Measurements from ENCODE around the gene CLMN. TPM values are rescaled to one million over a fixed set of nuclear protein-coding genes. Genes with fewer than 3 reads are reported as not detected.

CLMN gene
- total and polyA plus RNA-seq, 2 of the 4 experiments (the other 2 are of a cell fraction) = 0.10 to 0.18 TPM

DNA sequence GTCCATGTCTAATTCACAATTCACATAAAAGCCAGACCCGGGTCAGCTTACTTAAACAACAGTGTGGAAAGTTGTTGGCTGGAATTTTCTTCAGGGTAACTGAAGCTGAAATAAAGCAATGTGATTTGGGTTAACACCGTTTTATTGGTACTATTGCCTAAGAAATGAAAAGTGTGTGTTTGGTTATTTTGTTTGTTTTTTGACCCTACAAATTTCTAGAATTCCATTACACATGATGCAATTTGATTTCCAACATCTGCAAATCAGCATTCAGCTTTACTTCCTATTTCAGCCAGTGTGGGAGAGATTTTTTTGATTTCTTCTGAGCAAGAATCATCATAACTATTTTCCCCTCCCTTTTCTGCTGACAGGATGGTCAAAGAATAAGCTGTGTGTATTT lies 45.7 kb upstream of the CLMN start:
- intact Hi-C loops (cut with micrococcal nuclease) (no loop called here), dilution Hi-C loops (cut with HindIII; ENCODE audit: low sequenced_read_pairs, unreplicated experiment) (no loop called here), in situ Hi-C loops (cut with MboI; ENCODE audit: low sequenced_read_pairs) (no loop called here)
- H3K9me1 ChIP-seq (ENCODE audit: insufficient read depth, low read length) = no peaks in the 10 kb centered on the region
- no peak overlapping the region for H3K4me3 ChIP-seq (ENCODE audit: insufficient read depth, low read depth, low read length)
- H2AK9ac ChIP-seq (replicated peaks; ENCODE audit: low read depth, low read length, poor library complexity) = no peak overlapping the region
- H2AFZ ChIP-seq (replicated peaks; ENCODE audit: low read length, poor library complexity) = no peak overlapping the region
- H3K23ac ChIP-seq (ENCODE audit: low read depth, low read length) = no peak overlapping the region
- no peaks in the 10 kb centered on the region for H3K4me1 ChIP-seq (ENCODE audit: control insufficient read depth, insufficient read depth, low read length)
- H3K27ac ChIP-seq (ENCODE audit: insufficient read depth, low read length) = no peak overlapping the region
- no peak overlapping the region for H3K9ac ChIP-seq (ENCODE audit: low read depth, low read length)
- no peak overlapping the region for H3K14ac ChIP-seq (replicated peaks; ENCODE audit: low read depth, low read length)
- no TSS peak for BruUV-seq (replicated peaks)
- DNase-seq = no peak
- no peaks in the 10 kb centered on the region for H4K20me1 ChIP-seq (ENCODE audit: insufficient read depth, low read length)
- H3K27me3 ChIP-seq (ENCODE audit: control insufficient read depth, insufficient read depth, low read length) = peaks cover 6% of the 10 kb centered on the region; the same call in 1 of the 2 replicates
- no peak overlapping the region for H4K5ac ChIP-seq (ENCODE audit: low read depth, low read length)
- H2BK5ac ChIP-seq (ENCODE audit: low read depth, low read length, poor library complexity, severe bottlenecking) = no peak overlapping the region
- no peak for TF ChIP-seq POLR2A (IDR thresholded peaks at IDR 0.05; ENCODE audit: low read depth, low read length)
- TF ChIP-seq, protein P1, sequence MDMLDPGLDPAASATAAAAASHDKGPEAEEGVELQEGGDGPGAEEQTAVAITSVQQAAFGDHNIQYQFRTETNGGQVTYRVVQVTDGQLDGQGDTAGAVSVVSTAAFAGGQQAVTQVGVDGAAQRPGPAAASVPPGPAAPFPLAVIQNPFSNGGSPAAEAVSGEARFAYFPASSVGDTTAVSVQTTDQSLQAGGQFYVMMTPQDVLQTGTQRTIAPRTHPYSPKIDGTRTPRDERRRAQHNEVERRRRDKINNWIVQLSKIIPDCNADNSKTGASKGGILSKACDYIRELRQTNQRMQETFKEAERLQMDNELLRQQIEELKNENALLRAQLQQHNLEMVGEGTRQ (IDR thresholded peaks at IDR 0.05; ENCODE audit: low read depth, low read length) = no peak
- TF ChIP-seq, protein P2, sequence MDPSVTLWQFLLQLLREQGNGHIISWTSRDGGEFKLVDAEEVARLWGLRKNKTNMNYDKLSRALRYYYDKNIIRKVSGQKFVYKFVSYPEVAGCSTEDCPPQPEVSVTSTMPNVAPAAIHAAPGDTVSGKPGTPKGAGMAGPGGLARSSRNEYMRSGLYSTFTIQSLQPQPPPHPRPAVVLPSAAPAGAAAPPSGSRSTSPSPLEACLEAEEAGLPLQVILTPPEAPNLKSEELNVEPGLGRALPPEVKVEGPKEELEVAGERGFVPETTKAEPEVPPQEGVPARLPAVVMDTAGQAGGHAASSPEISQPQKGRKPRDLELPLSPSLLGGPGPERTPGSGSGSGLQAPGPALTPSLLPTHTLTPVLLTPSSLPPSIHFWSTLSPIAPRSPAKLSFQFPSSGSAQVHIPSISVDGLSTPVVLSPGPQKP (IDR thresholded peaks at IDR 0.05; ENCODE audit: borderline replicate concordance, low read depth, low read length) = no peak
- no peak for TF ChIP-seq SMC3 (IDR thresholded peaks at IDR 0.05; ENCODE audit: low read depth, low read length)
- no peak for TF ChIP-seq MAZ (IDR thresholded peaks at IDR 0.05; ENCODE audit: borderline replicate concordance, low read depth, low read length)
- TF ChIP-seq CTCF (conservative IDR thresholded peaks at IDR 0.05; ENCODE audit: low read depth, low read length) = no peak
- no peak for TF ChIP-seq RAD21 (IDR thresholded peaks at IDR 0.05; ENCODE audit: low read length)
- no peak for TF ChIP-seq BHLHE40 (IDR thresholded peaks at IDR 0.05; ENCODE audit: low read depth, low read length)
- no peak for TF ChIP-seq CHD1 (IDR thresholded peaks at IDR 0.05; ENCODE audit: low read depth, low read length)
- TF ChIP-seq NFE2L2 (IDR thresholded peaks at IDR 0.05; ENCODE audit: low read depth, low read length) = no peak
- no peak for TF ChIP-seq RCOR1 (IDR thresholded peaks at IDR 0.05; ENCODE audit: insufficient replicate concordance, low read length)
- TF ChIP-seq CEBPB (IDR thresholded peaks at IDR 0.05; ENCODE audit: low read depth, low read length) = no peak
- TF ChIP-seq RFX5 (IDR thresholded peaks at IDR 0.05; ENCODE audit: low read depth, low read length) = no peak
- no peak for TF ChIP-seq MXI1 (IDR thresholded peaks at IDR 0.05; ENCODE audit: borderline replicate concordance, low read depth, low read length)
- no peak for TF ChIP-seq FOS (IDR thresholded peaks at IDR 0.05; ENCODE audit: low read depth, low read length)
- TF ChIP-seq MAFK (IDR thresholded peaks at IDR 0.05; ENCODE audit: low read depth, low read length) = no peak
- H2BK120ac ChIP-seq (ENCODE audit: low read depth, low read length) = no peak overlapping the region
- no peak overlapping the region for H2AK5ac ChIP-seq (ENCODE audit: low read depth, low read length)
- H3K4ac ChIP-seq (ENCODE audit: low read depth, low read length) = no peak overlapping the region
- H2BK20ac ChIP-seq (ENCODE audit: low read depth, low read length) = no peak overlapping the region
- no peak overlapping the region for H3K18ac ChIP-seq (ENCODE audit: low read depth, low read length)
- ChIA-PET POLR2A (ENCODE audit: unreplicated experiment) (no interaction called here), CTCF (no interaction called here)
- H3K9me3 ChIP-seq (ENCODE audit: control insufficient read depth, insufficient read depth, low read length) = no peaks in the 10 kb centered on the region
- no peak overlapping the region for H4K8ac ChIP-seq (ENCODE audit: low read depth in 2 of 2, low read length in 2 of 2)
- H3K56ac ChIP-seq (ENCODE audit: extremely low read depth, insufficient read depth, low read length) = no peak overlapping the region
- no peak for ATAC-seq (ENCODE audit: low read depth)
- no peak overlapping the region for H3K4me2 ChIP-seq (ENCODE audit: low read depth, low read length)
- H3K79me1 ChIP-seq (ENCODE audit: low read depth in 1 of 2, low read length in 2 of 2) = no peaks in the 10 kb centered on the region
- WGBS, 2 experiments (ENCODE audit: extremely low coverage in 2 of 2, insufficient read length in 1 of 2) = no CpG with 5 or more reads among the region's 2 CpGs
- no peaks in the 10 kb centered on the region for H3K36me3 ChIP-seq (ENCODE audit: control insufficient read depth, insufficient read depth, low read length)
- no peak overlapping the region for H4K91ac ChIP-seq (ENCODE audit: insufficient read depth, low read depth, low read length)
- no peak overlapping the region for H2BK15ac ChIP-seq (ENCODE audit: low read depth, low read length)

All from IMR-90 (cell line).